OCI-LY1 (cell line): ENCODE results near the gene ABCF3.

Source experiments
- CTCF ChIP-seq: fragments of 200-600 bp; sonication (generic), shearing (Covaris generic); IDR thresholded peaks from 2 replicates; pipeline ENCODE4 v1.5.1; 2017; ENCODE audit warnings: mild to moderate bottlenecking, antibody characterized with exemption, low read length, moderate library complexity, mixed read lengths
- EZH2 ChIP-seq: fragments of 200-600 bp; sonication (generic), shearing (Covaris generic); IDR thresholded peaks from 2 replicates; pipeline ENCODE4 v1.8.0; 2017; ENCODE audit warnings: borderline replicate concordance, mixed run types, mild to moderate bottlenecking, antibody characterized with exemption, low read length, moderate library complexity, mixed read lengths

- TF ChIP-seq EZH2 (no peak), CTCF (no peak)
Observed at GRCh38 chr3:184180165-184180564, 5.8 kb upstream of the ABCF3 start.
